ENCODE measurements around the gene VSTM2B.

Gene VSTM2B

GRCh38 chr19:29507081-29507860 is 18.5 kb upstream of the VSTM2B start:
- no peak overlapping the region for H3K27ac ChIP-seq (ENCODE audit: low read length)
- no peaks in the 10 kb centered on the region for H3K9me3 ChIP-seq (replicated peaks; ENCODE audit: insufficient read depth, low read length)
- no peak overlapping the region for H3K9ac ChIP-seq (ENCODE audit: low read length)
- no peak overlapping the region for H3K4me3 ChIP-seq (ENCODE audit: low read length)
- H3K9me2 ChIP-seq (replicated peaks; ENCODE audit: insufficient read depth, low read length): no peaks in the 10 kb centered on the region
- H2AFZ ChIP-seq (ENCODE audit: low read length): no peak overlapping the region
- H3K4me1 ChIP-seq (ENCODE audit: low read length): no peaks in the 10 kb centered on the region
- H3K79me2 ChIP-seq (ENCODE audit: low read length): no peaks in the 10 kb centered on the region
- TF ChIP-seq, protein P1, sequence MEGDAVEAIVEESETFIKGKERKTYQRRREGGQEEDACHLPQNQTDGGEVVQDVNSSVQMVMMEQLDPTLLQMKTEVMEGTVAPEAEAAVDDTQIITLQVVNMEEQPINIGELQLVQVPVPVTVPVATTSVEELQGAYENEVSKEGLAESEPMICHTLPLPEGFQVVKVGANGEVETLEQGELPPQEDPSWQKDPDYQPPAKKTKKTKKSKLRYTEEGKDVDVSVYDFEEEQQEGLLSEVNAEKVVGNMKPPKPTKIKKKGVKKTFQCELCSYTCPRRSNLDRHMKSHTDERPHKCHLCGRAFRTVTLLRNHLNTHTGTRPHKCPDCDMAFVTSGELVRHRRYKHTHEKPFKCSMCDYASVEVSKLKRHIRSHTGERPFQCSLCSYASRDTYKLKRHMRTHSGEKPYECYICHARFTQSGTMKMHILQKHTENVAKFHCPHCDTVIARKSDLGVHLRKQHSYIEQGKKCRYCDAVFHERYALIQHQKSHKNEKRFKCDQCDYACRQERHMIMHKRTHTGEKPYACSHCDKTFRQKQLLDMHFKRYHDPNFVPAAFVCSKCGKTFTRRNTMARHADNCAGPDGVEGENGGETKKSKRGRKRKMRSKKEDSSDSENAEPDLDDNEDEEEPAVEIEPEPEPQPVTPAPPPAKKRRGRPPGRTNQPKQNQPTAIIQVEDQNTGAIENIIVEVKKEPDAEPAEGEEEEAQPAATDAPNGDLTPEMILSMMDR (IDR thresholded peaks at IDR 0.05; ENCODE audit: low read length): no peak
- TF ChIP-seq EZH2phosphoT487 (IDR thresholded peaks at IDR 0.05; ENCODE audit: low read length) (no peak), EZH2 (optimal IDR thresholded peaks at IDR 0.05; ENCODE audit: low read depth, low read length) (no peak)
- H3K27me3 ChIP-seq (replicated peaks; ENCODE audit: insufficient read depth, low read length): peaks cover 31% of the 10 kb centered on the region
- no peak overlapping the region for H3K4me2 ChIP-seq (ENCODE audit: low read depth, low read length)
- no peaks in the 10 kb centered on the region for H3K36me3 ChIP-seq (replicated peaks; ENCODE audit: insufficient read depth, low read length)
- DNase-seq: no peak
- H3F3A ChIP-seq (ENCODE audit: insufficient read depth, low read length): no peaks in the 10 kb centered on the region
- no peaks in the 10 kb centered on the region for H4K20me1 ChIP-seq (ENCODE audit: insufficient read depth, low read length)

DNA sequence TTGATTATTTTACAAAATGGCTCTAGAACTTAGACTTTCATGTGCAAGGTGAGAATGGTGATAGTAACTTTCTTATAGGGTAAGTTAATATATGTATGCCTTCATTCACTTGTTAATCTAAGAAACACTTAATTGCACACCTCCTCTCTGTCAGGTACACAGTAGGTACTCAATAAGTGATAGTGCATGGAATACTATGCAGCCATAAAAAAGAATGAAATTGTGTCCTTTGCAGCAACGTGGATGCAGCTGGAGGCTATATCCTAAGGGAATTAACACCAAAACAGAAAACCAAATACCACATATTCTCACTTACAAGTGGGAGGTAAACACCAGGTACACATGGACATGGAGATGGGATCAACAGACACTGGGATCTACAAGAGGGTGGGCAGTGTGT is 17.6 kb upstream of the VSTM2B start:
- TF ChIP-seq, protein P1 (IDR thresholded peaks at IDR 0.05; ENCODE audit: low read length): no peak
- TF ChIP-seq EZH2 (optimal IDR thresholded peaks at IDR 0.05; ENCODE audit: low read depth, low read length): no peak
- TF ChIP-seq EZH2phosphoT487 (IDR thresholded peaks at IDR 0.05; ENCODE audit: low read length): no peak
- Histone ChIP-seq H3K27me3 (replicated peaks; ENCODE audit: insufficient read depth, low read length) (peaks cover 24% of the 10 kb centered on the region), H3K4me2 (ENCODE audit: low read depth, low read length) (no peak overlapping the region), H3F3A (ENCODE audit: insufficient read depth, low read length) (no peaks in the 10 kb centered on the region), H3K4me3 (ENCODE audit: low read length) (no peak overlapping the region), H3K4me1 (ENCODE audit: low read length) (no peaks in the 10 kb centered on the region), H2AFZ (ENCODE audit: low read length) (no peak overlapping the region), H3K9ac (ENCODE audit: low read length) (no peak overlapping the region), H3K79me2 (ENCODE audit: low read length) (no peaks in the 10 kb centered on the region), H3K36me3 (replicated peaks; ENCODE audit: insufficient read depth, low read length) (no peaks in the 10 kb centered on the region), H4K20me1 (ENCODE audit: insufficient read depth, low read length) (no peaks in the 10 kb centered on the region), H3K9me3 (replicated peaks; ENCODE audit: insufficient read depth, low read length) (no peaks in the 10 kb centered on the region), H3K9me2 (replicated peaks; ENCODE audit: insufficient read depth, low read length) (no peaks in the 10 kb centered on the region), H3K27ac (ENCODE audit: low read length) (no peak overlapping the region)
- no peak for DNase-seq

DNA sequence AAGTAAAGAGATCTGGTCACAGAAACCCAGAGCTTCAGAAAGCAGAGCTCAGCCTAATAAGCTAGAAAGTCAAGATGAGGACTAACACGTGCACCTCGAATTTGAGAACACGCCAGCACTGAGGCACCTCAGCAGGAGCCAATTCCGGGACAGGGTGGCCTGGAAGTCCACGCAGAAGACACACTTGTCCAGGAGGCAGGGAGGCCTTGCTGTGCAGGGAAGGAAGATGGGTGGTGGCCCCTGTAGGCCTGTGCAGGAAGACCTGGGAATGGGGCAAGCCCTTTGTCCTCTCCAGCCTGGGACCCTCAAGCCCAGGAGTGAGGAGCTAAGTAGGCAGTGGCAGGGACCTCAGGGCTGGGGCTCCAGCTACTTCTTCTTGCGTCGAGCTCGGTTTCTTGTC is 16.3 kb upstream of the VSTM2B start:
- Histone ChIP-seq H4K20me1 (ENCODE audit: insufficient read depth, low read length) (no peaks in the 10 kb centered on the region), H3K4me2 (ENCODE audit: low read depth, low read length) (no peak overlapping the region), H3K9me3 (replicated peaks; ENCODE audit: insufficient read depth, low read length) (no peaks in the 10 kb centered on the region), H3K79me2 (ENCODE audit: low read length) (no peaks in the 10 kb centered on the region), H3F3A (ENCODE audit: insufficient read depth, low read length) (no peaks in the 10 kb centered on the region), H3K9ac (ENCODE audit: low read length) (no peak overlapping the region), H3K36me3 (replicated peaks; ENCODE audit: insufficient read depth, low read length) (no peaks in the 10 kb centered on the region), H3K9me2 (replicated peaks; ENCODE audit: insufficient read depth, low read length) (no peaks in the 10 kb centered on the region), H3K27me3 (replicated peaks; ENCODE audit: insufficient read depth, low read length) (peaks cover 19% of the 10 kb centered on the region), H3K4me1 (ENCODE audit: low read length) (no peaks in the 10 kb centered on the region), H3K4me3 (ENCODE audit: low read length) (no peak overlapping the region), H2AFZ (ENCODE audit: low read length) (no peak overlapping the region), H3K27ac (ENCODE audit: low read length) (no peak overlapping the region)
- TF ChIP-seq EZH2phosphoT487 (IDR thresholded peaks at IDR 0.05; ENCODE audit: low read length) (no peak), EZH2 (optimal IDR thresholded peaks at IDR 0.05; ENCODE audit: low read depth, low read length) (no peak)
- TF ChIP-seq, protein P1 (IDR thresholded peaks at IDR 0.05; ENCODE audit: low read length): no peak
- no peak for DNase-seq
